ENCODE results near the gene WDR26. TPM values are rescaled to one million over a fixed set of nuclear protein-coding genes. Genes with fewer than 3 reads are reported as not detected.

Gene WDR26
- total RNA-seq, 1 donor from 2014 or later, result 55.4 TPM

Small RNAs within 50 kb of the gene (microRNA-seq; reads per million reads assigned to microRNA genes)
- 2.2 reads per million for gene MIR4742

Other genes with a start within 250 kb of the WDR26 start
- gene NVL, start 104.6 kb downstream of the WDR26 start, total RNA-seq, result 8.3 TPM
- gene CNIH4, start 77.9 kb downstream of the WDR26 start, total RNA-seq, result 31.5 TPM
- 1.2 TPM for gene CNIH3, start 181.5 kb upstream of the WDR26 start, total RNA-seq